ENCODE results near the gene EIF6. TPM values are rescaled to one million over a fixed set of nuclear protein-coding genes. Genes with fewer than 3 reads are reported as not detected.

Gene EIF6
- total RNA-seq, 1 donor from 2014 or later, result 98.5 TPM

Other genes with a start within 250 kb of the EIF6 start
- 60.5 TPM for gene TRPC4AP, start 192.0 kb downstream of the EIF6 start, total RNA-seq
- 38.2 TPM for gene EDEM2, start 137.4 kb downstream of the EIF6 start, total RNA-seq
- gene PROCR, start 112.7 kb downstream of the EIF6 start, total RNA-seq, result 21.4 TPM
- 1.6 TPM for gene MMP24, start 58.1 kb downstream of the EIF6 start, total RNA-seq
- 123 TPM for gene MMP24OS, start 6.7 kb downstream of the EIF6 start, total RNA-seq
- gene FAM83C, start 7.7 kb upstream of the EIF6 start, total RNA-seq, result not detected
- gene UQCC1, start 127.2 kb upstream of the EIF6 start, total RNA-seq, result 48.0 TPM
- 0.09 TPM for gene GDF5, start 153.5 kb upstream of the EIF6 start, total RNA-seq
- gene CEP250, start 170.8 kb upstream of the EIF6 start, total RNA-seq, result 33.5 TPM
- not detected for gene C20orf173, start 244.9 kb upstream of the EIF6 start, total RNA-seq

Data from mucosa of gallbladder (tissue), 1 donor.